ENCODE results near the gene PKNOX2.

PKNOX2 gene

GRCh38 chr11:125346179-125346530, 181.6 kb downstream of the PKNOX2 start:
- H3K36me3 ChIP-seq (ENCODE audit: control insufficient read depth, low read length) = no peaks in the 10 kb centered on the region
- H3K79me2 ChIP-seq (ENCODE audit: control insufficient read depth, low read length) = no peaks in the 10 kb centered on the region
- no peaks in the 10 kb centered on the region for H3K27me3 ChIP-seq (ENCODE audit: control insufficient read depth, low read length)
- H3K9me3 ChIP-seq (ENCODE audit: control insufficient read depth, insufficient read depth, low read length) = no peaks in the 10 kb centered on the region
- no peak overlapping the region for H3K4me3 ChIP-seq (ENCODE audit: low read length)
- H3K27ac ChIP-seq (ENCODE audit: low read depth, low read length) = no peak overlapping the region
- H3K4me2 ChIP-seq (ENCODE audit: low read length) = no peak overlapping the region
- H3K9me2 ChIP-seq (replicated peaks; ENCODE audit: control insufficient read depth, low read length) = no peaks in the 10 kb centered on the region
- TF ChIP-seq EZH2phosphoT487 (IDR thresholded peaks at IDR 0.05; ENCODE audit: borderline replicate concordance, low read length) = no peak
- no peak for TF ChIP-seq CTCF (IDR thresholded peaks at IDR 0.05; ENCODE audit: low read depth, low read length, poor library complexity, severe bottlenecking)
- no peaks in the 10 kb centered on the region; the same call in 1 of the 2 replicates for H4K20me1 ChIP-seq (ENCODE audit: control insufficient read depth, insufficient read depth, low read depth, low read length)
- no peaks in the 10 kb centered on the region for H3K4me1 ChIP-seq (ENCODE audit: control insufficient read depth, low read length)
- H3F3A ChIP-seq (ENCODE audit: control insufficient read depth, insufficient read depth) = no peaks in the 10 kb centered on the region

- Histone ChIP-seq H3K79me2 (ENCODE audit: control insufficient read depth, low read length) (no peaks in the 10 kb centered on the region), H3K4me1 (ENCODE audit: control insufficient read depth, low read length) (no peaks in the 10 kb centered on the region), H3K36me3 (ENCODE audit: control insufficient read depth, low read length) (no peaks in the 10 kb centered on the region), H3K4me3 (ENCODE audit: low read length) (no peak overlapping the region), H3K9me3 (ENCODE audit: control insufficient read depth, insufficient read depth, low read length) (no peaks in the 10 kb centered on the region), H4K20me1 (ENCODE audit: control insufficient read depth, insufficient read depth, low read depth, low read length) (no peaks in the 10 kb centered on the region; the same call in 1 of the 2 replicates), H3K27me3 (ENCODE audit: control insufficient read depth, low read length) (no peaks in the 10 kb centered on the region), H3K4me2 (ENCODE audit: low read length) (no peak overlapping the region), H3K27ac (ENCODE audit: low read depth, low read length) (no peak overlapping the region), H3K9me2 (replicated peaks; ENCODE audit: control insufficient read depth, low read length) (no peaks in the 10 kb centered on the region), H3F3A (ENCODE audit: control insufficient read depth, insufficient read depth) (no peaks in the 10 kb centered on the region)
- TF ChIP-seq CTCF (IDR thresholded peaks at IDR 0.05; ENCODE audit: low read depth, low read length, poor library complexity, severe bottlenecking) (no peak), EZH2phosphoT487 (IDR thresholded peaks at IDR 0.05; ENCODE audit: borderline replicate concordance, low read length) (no peak)
These were observed 182.2 kb downstream of the PKNOX2 start for GRCh38 chr11:125346565-125347260.

GRCh38 chr11:125347261-125347585, 182.7 kb downstream of the PKNOX2 start:
- Histone ChIP-seq H3K27ac (ENCODE audit: low read depth, low read length) (no peak overlapping the region), H3K4me2 (ENCODE audit: low read length) (no peak overlapping the region)

More at GRCh38 chr11:125347261-125347585, 182.7 kb downstream of the PKNOX2 start:
- H3K4me1 ChIP-seq (ENCODE audit: control insufficient read depth, low read length) = no peaks in the 10 kb centered on the region
- no peaks in the 10 kb centered on the region; the same call in 1 of the 2 replicates for H4K20me1 ChIP-seq (ENCODE audit: control insufficient read depth, insufficient read depth, low read depth, low read length)
- H3F3A ChIP-seq (ENCODE audit: control insufficient read depth, insufficient read depth) = no peaks in the 10 kb centered on the region
- no peak for TF ChIP-seq EZH2phosphoT487 (IDR thresholded peaks at IDR 0.05; ENCODE audit: borderline replicate concordance, low read length)
- no peak for TF ChIP-seq CTCF (IDR thresholded peaks at IDR 0.05; ENCODE audit: low read depth, low read length, poor library complexity, severe bottlenecking)
- H3K27me3 ChIP-seq (ENCODE audit: control insufficient read depth, low read length) = no peaks in the 10 kb centered on the region
- H3K9me3 ChIP-seq (ENCODE audit: control insufficient read depth, insufficient read depth, low read length) = no peaks in the 10 kb centered on the region
- H3K79me2 ChIP-seq (ENCODE audit: control insufficient read depth, low read length) = no peaks in the 10 kb centered on the region
- no peak overlapping the region for H3K4me3 ChIP-seq (ENCODE audit: low read length)
- H3K36me3 ChIP-seq (ENCODE audit: control insufficient read depth, low read length) = no peaks in the 10 kb centered on the region
- H3K9me2 ChIP-seq (replicated peaks; ENCODE audit: control insufficient read depth, low read length) = no peaks in the 10 kb centered on the region

All from DOHH2 (cell line).